ENCODE measurements around the gene DHRS3. TPM values are rescaled to one million over a fixed set of nuclear protein-coding genes. Genes with fewer than 3 reads are reported as not detected.
A peak's percentile ranks its signal among the peaks of the same experiment; 100 is the strongest.

DHRS3 gene
- polyA plus RNA-seq (10.7 to 15.3 TPM (median 14.1 TPM) in 3 replicates), polyA minus RNA-seq (21.3 to 43.0 TPM (median 32.1 TPM) in 3 replicates)
- polyA plus RNA-seq (2011; ENCODE audit: low read depth): 18.5 TPM
- 6.6 and 7.5 TPM in 2 replicates for polyA plus RNA-seq (2011; cell fraction: cytosol; rRNA removed)
- 18.7 and 18.8 TPM in 2 replicates for polyA plus RNA-seq (2011; cell fraction: nucleus; rRNA removed)
- 16.1 and 20.2 TPM in 2 replicates for polyA plus RNA-seq (2012; ENCODE audit: low replicate concordance)
- 12.5 TPM for polyA minus RNA-seq (2011; cell fraction: cytosol; rRNA and poly(A)+ RNA removed)
- polyA minus RNA-seq (2011; cell fraction: nucleus; rRNA and poly(A)+ RNA removed): 11.9 and 16.2 TPM in 2 replicates

- Histone ChIP-seq H3K4me3 (ENCODE audit: control insufficient read depth in 2 of 3, extremely low read depth in 1 of 3, insufficient read depth in 2 of 3, low read depth in 1 of 3, low read length in 3 of 3) (peak within 1 kb of the TSS; percentile 76 to 90 (median 88)), H3K27ac (ENCODE audit: control insufficient read depth, insufficient read depth, low read length) (peak within 1 kb of the TSS; percentile 100), H3K9me3 (ENCODE audit: control insufficient read depth, low read depth, low read length) (no peaks in the 10 kb centered on the region), H3K9ac (ENCODE audit: control insufficient read depth, extremely low read depth, insufficient read depth, low read length) (peak within 1 kb of the TSS; percentile 95), H3K79me2 (ENCODE audit: control insufficient read depth, insufficient read depth, low read length) (peaks cover 23% of the 10 kb centered on the region), H4K20me1 (ENCODE audit: control insufficient read depth, extremely low read depth, insufficient read depth, low read length) (no peaks in the 10 kb centered on the region), H2AFZ (ENCODE audit: control insufficient read depth, low read length) (peak within 1 kb of the TSS; percentile 91), H3K36me3 (ENCODE audit: control insufficient read depth in 2 of 2, extremely low read depth in 1 of 2, insufficient read depth in 2 of 2, low read length in 2 of 2) (no peaks in the 10 kb centered on the region), H3K27me3 (ENCODE audit: control insufficient read depth, extremely low read depth, insufficient read depth, low read length) (peaks cover 3% of the 10 kb centered on the region), H3K9me1 (ENCODE audit: control insufficient read depth, extremely low read depth, insufficient read depth, low read length) (peaks cover 2% of the 10 kb centered on the region), H3K4me2 (ENCODE audit: control insufficient read depth, extremely low read depth, insufficient read depth, low read depth, low read length) (peak within 1 kb of the TSS; percentile 100), H3K4me1 (ENCODE audit: control insufficient read depth, extremely low read depth, insufficient read depth, low read length) (peaks cover 35% of the 10 kb centered on the region)
- DNase-seq (ENCODE audit: low read depth, low spot score) (peak; percentile 89), FAIRE-seq (peak; percentile 13)
- TF ChIP-seq, protein P1, sequence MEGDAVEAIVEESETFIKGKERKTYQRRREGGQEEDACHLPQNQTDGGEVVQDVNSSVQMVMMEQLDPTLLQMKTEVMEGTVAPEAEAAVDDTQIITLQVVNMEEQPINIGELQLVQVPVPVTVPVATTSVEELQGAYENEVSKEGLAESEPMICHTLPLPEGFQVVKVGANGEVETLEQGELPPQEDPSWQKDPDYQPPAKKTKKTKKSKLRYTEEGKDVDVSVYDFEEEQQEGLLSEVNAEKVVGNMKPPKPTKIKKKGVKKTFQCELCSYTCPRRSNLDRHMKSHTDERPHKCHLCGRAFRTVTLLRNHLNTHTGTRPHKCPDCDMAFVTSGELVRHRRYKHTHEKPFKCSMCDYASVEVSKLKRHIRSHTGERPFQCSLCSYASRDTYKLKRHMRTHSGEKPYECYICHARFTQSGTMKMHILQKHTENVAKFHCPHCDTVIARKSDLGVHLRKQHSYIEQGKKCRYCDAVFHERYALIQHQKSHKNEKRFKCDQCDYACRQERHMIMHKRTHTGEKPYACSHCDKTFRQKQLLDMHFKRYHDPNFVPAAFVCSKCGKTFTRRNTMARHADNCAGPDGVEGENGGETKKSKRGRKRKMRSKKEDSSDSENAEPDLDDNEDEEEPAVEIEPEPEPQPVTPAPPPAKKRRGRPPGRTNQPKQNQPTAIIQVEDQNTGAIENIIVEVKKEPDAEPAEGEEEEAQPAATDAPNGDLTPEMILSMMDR (optimal IDR thresholded peaks at IDR 0.05 in 1 of 3, IDR thresholded peaks at IDR 0.05 in 1 of 3, conservative IDR thresholded peaks at IDR 0.05 in 1 of 3; ENCODE audit: extremely low read depth in 1 of 3, insufficient read depth in 2 of 3, low read length in 3 of 3): no peak
- no peak for TF ChIP-seq EZH2 (IDR thresholded peaks at IDR 0.05; ENCODE audit: low read length)
- dilution Hi-C loops (cut with MboI; ENCODE audit: extremely low pct_ligation_motif_present, low sequenced_read_pairs): no loop called here
Observed at GRCh38 chr1:12617901-12618660, at the start of gene DHRS3. DHRS3 (minus strand) TSS chr1:12618210; CDS start chr1:12617348, 862 bp downstream.

DNA sequence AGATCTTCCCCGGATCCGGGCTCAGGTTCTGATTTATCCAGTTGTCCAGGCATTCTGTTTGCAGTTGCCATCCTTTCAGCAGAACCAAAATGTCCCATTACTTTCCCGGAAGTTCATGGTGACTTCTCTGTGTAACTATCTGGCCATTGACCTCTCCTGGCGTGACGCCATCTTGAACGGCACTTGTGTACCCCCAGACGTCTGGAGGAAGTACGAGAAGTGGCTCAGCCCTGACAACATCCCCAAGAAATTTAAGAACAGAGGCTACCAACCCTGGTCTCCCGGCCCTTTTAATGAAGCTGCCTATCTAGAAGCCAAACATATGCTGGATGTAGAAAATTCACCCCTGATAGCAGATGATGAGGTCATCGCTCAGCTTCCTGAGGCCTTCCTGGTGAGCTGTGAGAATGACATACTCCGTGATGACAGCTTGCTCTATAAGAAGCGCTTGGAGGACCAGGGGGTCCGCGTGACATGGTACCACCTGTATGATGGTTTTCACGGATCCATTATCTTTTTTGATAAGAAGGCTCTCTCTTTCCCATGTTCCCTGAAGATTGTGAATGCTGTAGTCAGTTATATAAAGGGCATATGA lies 48.2 kb upstream of the DHRS3 start:
- dilution Hi-C loops (cut with MboI; ENCODE audit: extremely low pct_ligation_motif_present, low sequenced_read_pairs): no loop called here
- FAIRE-seq (no peak), DNase-seq (ENCODE audit: low read depth, low spot score) (no peak)
- no peaks in the 10 kb centered on the region for H3K27me3 ChIP-seq (ENCODE audit: control insufficient read depth, extremely low read depth, insufficient read depth, low read length)
- H3K4me3 ChIP-seq (ENCODE audit: control insufficient read depth in 2 of 3, extremely low read depth in 1 of 3, insufficient read depth in 2 of 3, low read depth in 1 of 3, low read length in 3 of 3): no peak overlapping the region
- no peak overlapping the region for H3K9ac ChIP-seq (ENCODE audit: control insufficient read depth, extremely low read depth, insufficient read depth, low read length)
- no peak overlapping the region for H3K4me2 ChIP-seq (ENCODE audit: control insufficient read depth, extremely low read depth, insufficient read depth, low read depth, low read length)
- no peaks in the 10 kb centered on the region for H3K9me3 ChIP-seq (ENCODE audit: control insufficient read depth, low read depth, low read length)
- no peaks in the 10 kb centered on the region for H3K9me1 ChIP-seq (ENCODE audit: control insufficient read depth, extremely low read depth, insufficient read depth, low read length)
- no peak for TF ChIP-seq EZH2 (IDR thresholded peaks at IDR 0.05; ENCODE audit: low read length)
- TF ChIP-seq, protein P1 (optimal IDR thresholded peaks at IDR 0.05 in 1 of 3, IDR thresholded peaks at IDR 0.05 in 1 of 3, conservative IDR thresholded peaks at IDR 0.05 in 1 of 3; ENCODE audit: extremely low read depth in 1 of 3, insufficient read depth in 2 of 3, low read length in 3 of 3): no peak
- H3K27ac ChIP-seq (ENCODE audit: control insufficient read depth, insufficient read depth, low read length): no peak overlapping the region
- no peaks in the 10 kb centered on the region for H4K20me1 ChIP-seq (ENCODE audit: control insufficient read depth, extremely low read depth, insufficient read depth, low read length)
- no peaks in the 10 kb centered on the region for H3K36me3 ChIP-seq (ENCODE audit: control insufficient read depth in 2 of 2, extremely low read depth in 1 of 2, insufficient read depth in 2 of 2, low read length in 2 of 2)
- no peaks in the 10 kb centered on the region for H3K79me2 ChIP-seq (ENCODE audit: control insufficient read depth, insufficient read depth, low read length)
- H3K4me1 ChIP-seq (ENCODE audit: control insufficient read depth, extremely low read depth, insufficient read depth, low read length): no peaks in the 10 kb centered on the region
- no peak overlapping the region for H2AFZ ChIP-seq (ENCODE audit: control insufficient read depth, low read length)

Data from keratinocyte (primary cell).